Right lobe of liver (tissue), 6 donors: ENCODE data around the gene SBF2. TPM values are rescaled to one million over a fixed set of nuclear protein-coding genes. Genes with fewer than 3 reads are reported as not detected.

ENCODE experiments used
- ATAC-seq, 4 donors: fragments of 200-7000 bp; cut with Tn5 transposase; one replicate each; pipeline ENCODE4 v1.9.1; 2020; ENCODE audit warnings: mild to moderate bottlenecking in 4 of 4, moderate library complexity in 4 of 4
- DNase-seq, 3 donors: peaks; one replicate each; pipeline ENCODE4 v3.0.0-alpha.2; 2020
- H3K27ac ChIP-seq, 3 donors: fragments of 200-600 bp; one replicate each; pipeline ENCODE4 v1.8.0; 2022
- H3K27me3 ChIP-seq, 2 donors: fragments of 200-600 bp; one replicate each; pipeline ENCODE4 v1.8.0; 2022
- H3K36me3 ChIP-seq, 4 donors: fragments of 200-600 bp; sonication (generic) in 1 of 4; one replicate each; pipeline versions ENCODE4 v1.5.1 to v1.8.0; 2017 to 2022; ENCODE audit warnings: control low read depth in 1 of 4
- H3K4me1 ChIP-seq, 4 donors: fragments of 200-600 bp; sonication (generic) in 1 of 4; one replicate each; pipeline versions ENCODE4 v1.5.1 to v1.8.0; 2017 to 2022; ENCODE audit warnings: control low read depth in 1 of 4
- H3K4me3 ChIP-seq, 3 donors: fragments of 200-600 bp; one replicate each; pipeline ENCODE4 v1.8.0; 2022
- H3K9me3 ChIP-seq, 4 donors: fragments of 200-600 bp; sonication (generic) in 1 of 4; one replicate each; pipeline versions ENCODE4 v1.5.1 to v1.8.0; 2017 to 2022; ENCODE audit warnings: control low read depth in 1 of 4
- POLR2A ChIP-seq: fragments of 450-650 bp; IDR thresholded peaks from one replicate; pipeline ENCODE4 v1.6.1; 2017; ENCODE audit warnings: antibody characterized with exemption, mild to moderate bottlenecking
- WGBS: methylation state at CpG from one replicate; pipeline ENCODE4 v1.1.6; 2018; ENCODE audit warnings: low coverage, low lambda C conversion rate; ENCODE audit not compliant: insufficient coverage; ENCODE audit errors: missing lambda C conversion rate; 5-methylcytosine and 5-hydroxymethylcytosine counted together
- intact Hi-C, 2 donors: fragments of 100-400 bp; cut with DNase I; formaldehyde crosslinking; loops; one replicate each; pipeline versions ENCODE4 v1.11.2 to v1.14.1; 2022
- total RNA-seq, 6 experiments: library from RNA; depleted of rRNA in 2 of 6; stranded (reverse); fragments of >200 nt in 2 of 6; fragmentation: NEBNext Ultra II Directional in 3 of 6; extraction: Animal tissue kit (Norgen Biotek cat#: 25700) in 3 of 6; gene quantifications; one replicate each; pipeline versions ENCODE4 v1.1.0 to v1.2.4, GENCODE V29; 2016 to 2023
- TF ChIP-seq, protein P1 (sequence below), 4 donors: fragments of 200-600 bp in 3 of 4; fragments of 450-650 bp in 1 of 4; IDR thresholded peaks; one replicate each; pipeline versions ENCODE4 v1.5.1 to v1.8.0; 2016 to 2022; ENCODE audit warnings: antibody characterized with exemption in 4 of 4, mild to moderate bottlenecking in 2 of 4
- donor health status: DM: no; HTN: yes; CAD: no.
- donor health status: DM: no; HTN: no; CAD: no.
- donor health status: DM: no; HTN: no; CAD: no.
- donor health status: DM: no; HTN: yes; CAD: no.
- donor health status: DM: no; HTN: yes; CAD: no.

SBF2 gene
- total RNA-seq, 6 experiments from 2014 or later, result 13.7 to 28.4 (median 21.3) TPM

DNA sequence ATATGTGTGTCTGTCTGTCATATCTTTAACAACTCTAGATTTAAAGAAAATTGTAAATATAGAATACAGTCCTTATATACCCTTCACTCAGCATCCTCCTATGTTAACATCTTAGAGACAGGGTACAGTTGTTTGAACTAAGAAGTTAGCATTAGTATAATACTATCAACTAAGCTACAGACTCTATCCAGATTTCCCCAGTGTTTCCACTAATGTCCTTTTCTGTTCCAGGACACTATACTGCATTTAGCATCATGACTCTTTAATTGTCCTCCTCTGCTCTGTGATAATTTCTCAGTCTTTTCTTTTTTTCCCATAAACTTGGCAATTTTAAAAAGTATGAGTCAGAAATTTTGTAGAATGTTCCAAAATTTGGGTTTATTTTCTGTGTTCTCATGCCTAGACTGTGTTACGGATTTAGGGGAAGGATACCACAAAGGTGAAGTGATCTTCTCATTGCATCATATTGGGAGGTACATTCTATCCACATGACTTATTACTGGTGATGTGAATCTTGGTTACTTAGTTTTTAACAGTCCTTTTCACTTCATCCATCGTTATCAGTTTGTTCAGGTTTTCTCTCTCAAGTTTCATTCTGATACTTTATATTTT, 168.4 kb downstream of the SBF2 start:
- no peak for TF ChIP-seq POLR2A
- TF ChIP-seq, protein P1, sequence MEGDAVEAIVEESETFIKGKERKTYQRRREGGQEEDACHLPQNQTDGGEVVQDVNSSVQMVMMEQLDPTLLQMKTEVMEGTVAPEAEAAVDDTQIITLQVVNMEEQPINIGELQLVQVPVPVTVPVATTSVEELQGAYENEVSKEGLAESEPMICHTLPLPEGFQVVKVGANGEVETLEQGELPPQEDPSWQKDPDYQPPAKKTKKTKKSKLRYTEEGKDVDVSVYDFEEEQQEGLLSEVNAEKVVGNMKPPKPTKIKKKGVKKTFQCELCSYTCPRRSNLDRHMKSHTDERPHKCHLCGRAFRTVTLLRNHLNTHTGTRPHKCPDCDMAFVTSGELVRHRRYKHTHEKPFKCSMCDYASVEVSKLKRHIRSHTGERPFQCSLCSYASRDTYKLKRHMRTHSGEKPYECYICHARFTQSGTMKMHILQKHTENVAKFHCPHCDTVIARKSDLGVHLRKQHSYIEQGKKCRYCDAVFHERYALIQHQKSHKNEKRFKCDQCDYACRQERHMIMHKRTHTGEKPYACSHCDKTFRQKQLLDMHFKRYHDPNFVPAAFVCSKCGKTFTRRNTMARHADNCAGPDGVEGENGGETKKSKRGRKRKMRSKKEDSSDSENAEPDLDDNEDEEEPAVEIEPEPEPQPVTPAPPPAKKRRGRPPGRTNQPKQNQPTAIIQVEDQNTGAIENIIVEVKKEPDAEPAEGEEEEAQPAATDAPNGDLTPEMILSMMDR (IDR thresholded peaks at IDR 0.05), result no peak
- Histone ChIP-seq H3K27me3 (no peaks in the 10 kb centered on the region), H3K36me3 (no peaks in the 10 kb centered on the region), H3K4me3 (no peak overlapping the region), H3K4me1 (no peaks in the 10 kb centered on the region), H3K9me3 (no peaks in the 10 kb centered on the region), H3K27ac (no peak overlapping the region)
- ATAC-seq (peak in 1 of 4 donors; percentile 17), DNase-seq (no peak)
- intact Hi-C loops, result no loop called here
- 76% methylated on average over 2 of the region's 2 CpGs for WGBS

DNA sequence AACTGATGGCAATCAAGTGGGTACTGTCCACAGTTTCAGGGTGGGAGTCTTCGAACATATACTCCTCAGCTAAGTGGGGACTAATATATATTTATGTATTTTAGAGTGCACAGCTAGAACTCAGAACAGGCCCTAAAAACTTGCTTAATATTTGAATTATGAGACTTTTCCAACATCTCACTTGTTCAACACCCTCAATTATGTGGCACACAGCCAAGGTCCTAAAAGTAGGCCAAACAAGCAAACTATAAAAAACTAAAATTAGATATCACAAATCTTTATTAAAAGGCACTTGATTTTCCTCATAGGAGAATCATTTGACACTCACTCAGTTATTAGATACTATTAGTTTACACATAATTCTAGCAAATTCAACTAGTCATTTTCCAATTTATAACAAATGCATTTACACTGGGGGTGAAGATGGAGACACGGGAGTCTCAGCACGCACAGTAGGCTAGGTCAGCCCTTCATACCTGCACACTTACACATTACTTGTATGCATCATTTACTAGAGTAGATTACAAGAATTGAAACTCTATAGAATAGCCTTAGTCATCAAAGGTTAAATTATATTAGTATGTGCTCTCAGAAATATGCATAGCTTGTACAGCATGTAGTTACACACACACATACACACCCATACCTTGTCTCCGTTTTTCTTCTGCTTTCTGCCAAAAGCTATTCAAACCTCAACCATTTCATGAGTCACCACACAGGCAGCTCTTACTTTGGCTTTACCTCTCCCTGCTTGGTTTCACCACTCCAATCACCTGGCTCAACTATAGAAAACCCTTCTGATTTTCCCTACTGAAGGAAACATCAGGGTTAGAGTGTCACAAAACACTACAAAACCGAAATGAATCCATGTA, 171.5 kb downstream of the SBF2 start:
- Histone ChIP-seq H3K27me3 (no peaks in the 10 kb centered on the region), H3K4me1 (peaks cover 0 to 5% (median 0%) of the 10 kb centered on the region in 4 donors), H3K27ac (no peak overlapping the region), H3K36me3 (no peaks in the 10 kb centered on the region), H3K9me3 (no peaks in the 10 kb centered on the region), H3K4me3 (no peak overlapping the region)
- intact Hi-C loops, result no loop called here
- TF ChIP-seq POLR2A, result no peak
- TF ChIP-seq, protein P1 (IDR thresholded peaks at IDR 0.05), result no peak
- 73% methylated on average over 5 of the region's 5 CpGs for WGBS
- DNase-seq (no peak), ATAC-seq (peak in 2 of 4 donors; percentile 40 to 55)

DNA sequence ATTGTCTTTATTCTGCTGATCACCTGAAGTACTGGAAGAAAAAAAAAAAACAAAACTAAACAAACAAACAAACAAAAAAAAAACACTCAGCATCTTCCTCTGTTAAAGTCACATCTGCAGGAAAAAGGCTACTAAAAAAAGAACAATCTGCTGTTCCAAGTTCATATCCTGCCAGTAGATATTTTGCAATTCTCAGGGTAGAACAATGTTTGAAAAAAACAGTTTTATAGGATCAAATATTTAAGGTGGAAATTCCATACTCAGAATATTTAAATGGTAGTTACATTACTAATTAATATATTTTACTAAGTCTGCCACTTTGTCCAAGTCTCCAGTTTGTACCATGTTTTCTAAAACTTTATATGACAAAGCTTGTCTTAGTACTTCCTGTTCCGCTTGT, 175.2 kb downstream of the SBF2 start:
- ATAC-seq, result peak in 2 of 4 donors; percentile 47 to 58
- intact Hi-C loops, result no loop called here
- DNase-seq, result no peak
- no peaks in the 10 kb centered on the region for H3K9me3 ChIP-seq
- no peaks in the 10 kb centered on the region for H3K36me3 ChIP-seq
- 85% methylated on average over 1 of the region's 1 CpG for WGBS
- H3K27ac ChIP-seq, result no peak overlapping the region
- peaks cover 0 to 5% (median 0%) of the 10 kb centered on the region in 4 donors for H3K4me1 ChIP-seq
- no peak overlapping the region for H3K4me3 ChIP-seq
- TF ChIP-seq, protein P1 (IDR thresholded peaks at IDR 0.05), result no peak
- TF ChIP-seq POLR2A, result no peak
- H3K27me3 ChIP-seq, result no peaks in the 10 kb centered on the region

DNA sequence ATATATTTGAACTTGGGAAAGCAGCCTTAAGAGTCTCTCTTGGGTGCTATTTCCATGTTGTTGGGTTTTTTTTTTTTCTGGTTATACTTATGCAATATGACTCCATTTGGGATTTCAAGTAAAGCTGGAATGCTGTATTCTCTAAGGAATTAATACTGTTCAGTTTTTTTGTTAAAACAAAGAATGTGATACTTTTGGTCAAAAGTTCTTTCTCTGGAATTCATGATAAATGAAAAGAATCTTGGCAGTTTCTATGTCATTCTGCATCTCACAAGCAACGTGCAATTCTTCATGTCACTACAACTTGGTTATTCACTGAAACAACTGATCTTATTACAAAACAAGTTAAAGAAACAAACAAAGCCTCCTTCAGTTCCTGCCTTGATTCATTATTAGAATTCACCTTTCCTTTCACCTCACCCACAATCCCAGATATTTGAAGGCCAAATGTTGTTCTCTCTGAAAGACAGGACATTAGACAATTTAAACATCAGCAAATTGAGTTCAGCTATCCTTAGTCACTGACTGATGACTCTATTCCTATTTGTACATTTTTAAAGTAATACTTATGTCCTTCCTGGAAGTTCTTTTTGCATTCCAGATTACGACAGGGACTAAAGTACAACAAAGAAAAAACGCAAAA, 176.2 kb downstream of the SBF2 start:
- H3K4me3 ChIP-seq, result no peak overlapping the region
- no peaks in the 10 kb centered on the region for H3K27me3 ChIP-seq
- DNase-seq (no peak), ATAC-seq (peak; percentile 9 to 76 (median 62))
- peaks cover 0 to 5% (median 0%) of the 10 kb centered on the region in 4 donors for H3K4me1 ChIP-seq
- H3K9me3 ChIP-seq, result no peaks in the 10 kb centered on the region
- 66% methylated on average over 3 of the region's 3 CpGs for WGBS
- intact Hi-C loops, result no loop called here
- H3K27ac ChIP-seq, result peak overlapping the region in 1 of 3 donors; percentile 11
- no peaks in the 10 kb centered on the region for H3K36me3 ChIP-seq
- no peak for TF ChIP-seq POLR2A
- TF ChIP-seq, protein P1 (IDR thresholded peaks at IDR 0.05), result no peak
